Natural killer cell (primary cell): ENCODE measurements around the gene SNAP29. TPM values are rescaled to one million over a fixed set of nuclear protein-coding genes. Genes with fewer than 3 reads are reported as not detected.
A peak's percentile ranks its signal among the peaks of the same experiment; 100 is the strongest.

Source experiments
- ATAC-seq, 3 donors: fragments of 150-1000 bp in 2 of 3; fragments of 200-7000 bp in 1 of 3; cut with Tn5 transposase; 1 replicate in 1 of 3; 2 replicates in 2 of 3; pipeline ENCODE4 v1.10.0; 2021; ENCODE audit warnings: mild to moderate bottlenecking in 2 of 3, moderate library complexity in 2 of 3
- DNase-seq, 2 donors: peaks; one replicate each; pipeline versions ENCODE4 v3.0.0 to v3.0.0-alpha.2; 2013 to 2021; ENCODE audit warnings: mixed read lengths in 1 of 2
- H3K27ac ChIP-seq: one replicate; pipeline ENCODE4 v1.5.1; 2013; ENCODE audit warnings: mild to moderate bottlenecking, low read length
- H3K27me3 ChIP-seq: one replicate; pipeline ENCODE4 v1.6.1; 2013; ENCODE audit warnings: low read length; ENCODE audit not compliant: control insufficient read depth, insufficient read depth
- H3K36me3 ChIP-seq: one replicate; pipeline ENCODE4 v1.6.1; 2013; ENCODE audit warnings: low read length; ENCODE audit not compliant: control insufficient read depth, insufficient read depth
- H3K4me1 ChIP-seq: one replicate; pipeline ENCODE4 v1.6.1; 2013; ENCODE audit warnings: low read length; ENCODE audit not compliant: control insufficient read depth, insufficient read depth
- H3K4me3 ChIP-seq: one replicate; pipeline ENCODE4 v1.5.1; 2013; ENCODE audit warnings: low read length
- H3K9me3 ChIP-seq: one replicate; pipeline ENCODE4 v1.6.1; 2013; ENCODE audit warnings: low read length; ENCODE audit not compliant: control insufficient read depth, insufficient read depth
- H3K27ac Mint-ChIP-seq, 2 donors: one replicate each; pipeline ENCODE4 v1.8.0; 2022; ENCODE audit warnings: mild to moderate bottlenecking in 2 of 2, mixed read lengths in 2 of 2, moderate library complexity in 1 of 2
- H3K27me3 Mint-ChIP-seq, 2 donors: one replicate each; pipeline ENCODE4 v1.8.0; 2022; ENCODE audit warnings: low read depth in 2 of 2, mixed read lengths in 2 of 2
- H3K36me3 Mint-ChIP-seq: one replicate; pipeline ENCODE4 v1.8.0; 2022; ENCODE audit warnings: mixed read lengths
- H3K4me1 Mint-ChIP-seq, 2 donors: one replicate each; pipeline ENCODE4 v1.8.0; 2022; ENCODE audit warnings: mixed read lengths in 2 of 2
- H3K4me3 Mint-ChIP-seq: one replicate; pipeline ENCODE4 v1.8.0; 2022; ENCODE audit warnings: mild to moderate bottlenecking, moderate library complexity, mixed read lengths
- H3K9me3 Mint-ChIP-seq, 2 donors: one replicate each; pipeline ENCODE4 v1.8.0; 2022; ENCODE audit warnings: mixed read lengths in 2 of 2
- WGBS: methylation state at CpG from one replicate; pipeline ENCODE4 v1.1.7; 2013; ENCODE audit warnings: missing lambda C conversion rate; ENCODE audit not compliant: insufficient coverage; 5-methylcytosine and 5-hydroxymethylcytosine counted together
- intact Hi-C: fragments of 100-400 bp; cut with micrococcal nuclease; formaldehyde crosslinking; loops from one replicate; pipeline ENCODE4 v1.14.2; 2022
- total RNA-seq, 4 donors: library from RNA; stranded (reverse); fragments of 120-200 nt in 1 of 4; gene quantifications; one replicate each; pipeline versions ENCODE4 v1.2.3 to v1.2.4, GENCODE V29; 2013 to 2022
- TF ChIP-seq, protein P1 (sequence below): fragments of 200-600 bp; IDR thresholded peaks from one replicate; pipeline ENCODE4 v1.8.0; 2022; ENCODE audit warnings: antibody characterized with exemption

The SNAP29 gene
- total RNA-seq, 3 donors from 2014 or later (not counting 1 experiment from before 2014, with no cell fraction given) = 35.1 to 40.3 (median 36.8) TPM

DNA sequence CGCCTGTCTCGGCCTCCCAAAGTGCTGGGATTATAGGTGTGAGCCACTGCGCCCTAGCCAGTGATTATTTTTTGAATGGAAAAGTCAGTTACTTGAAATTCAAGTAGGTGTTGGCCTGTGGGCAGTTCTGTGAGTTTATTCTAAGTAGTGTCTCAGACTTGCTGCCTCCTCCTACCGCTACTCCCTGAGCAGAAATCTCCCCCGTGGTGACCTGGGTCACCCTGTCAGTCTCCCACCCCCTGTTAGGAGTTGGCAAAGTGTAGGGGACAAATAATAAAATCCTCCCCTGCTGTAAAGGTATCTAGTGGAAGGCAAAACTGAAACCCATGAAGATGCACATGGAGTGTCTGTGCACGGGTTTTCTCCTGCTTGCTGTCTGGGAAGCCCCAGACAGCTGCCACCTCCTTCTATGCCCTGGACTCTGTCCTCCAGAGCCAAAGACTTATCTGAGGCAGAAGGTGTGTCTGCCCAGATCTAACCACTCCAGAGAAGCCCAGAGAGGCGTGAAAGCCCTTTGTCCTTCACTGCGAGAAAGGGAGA lies 26.3 kb downstream of the SNAP29 start:
- intact Hi-C loops = no loop called here
- H3K27ac ChIP-seq = no peak overlapping the region
- H3K27me3 Mint-ChIP-seq = no peaks in the 10 kb centered on the region

GRCh38 chr22:20885557-20886323 lies 26.9 kb downstream of the SNAP29 start:
- DNase-seq = peak; percentile 53 to 56

More for the DNA sequence above, 26.3 kb downstream of the SNAP29 start:
- TF ChIP-seq, protein P1, sequence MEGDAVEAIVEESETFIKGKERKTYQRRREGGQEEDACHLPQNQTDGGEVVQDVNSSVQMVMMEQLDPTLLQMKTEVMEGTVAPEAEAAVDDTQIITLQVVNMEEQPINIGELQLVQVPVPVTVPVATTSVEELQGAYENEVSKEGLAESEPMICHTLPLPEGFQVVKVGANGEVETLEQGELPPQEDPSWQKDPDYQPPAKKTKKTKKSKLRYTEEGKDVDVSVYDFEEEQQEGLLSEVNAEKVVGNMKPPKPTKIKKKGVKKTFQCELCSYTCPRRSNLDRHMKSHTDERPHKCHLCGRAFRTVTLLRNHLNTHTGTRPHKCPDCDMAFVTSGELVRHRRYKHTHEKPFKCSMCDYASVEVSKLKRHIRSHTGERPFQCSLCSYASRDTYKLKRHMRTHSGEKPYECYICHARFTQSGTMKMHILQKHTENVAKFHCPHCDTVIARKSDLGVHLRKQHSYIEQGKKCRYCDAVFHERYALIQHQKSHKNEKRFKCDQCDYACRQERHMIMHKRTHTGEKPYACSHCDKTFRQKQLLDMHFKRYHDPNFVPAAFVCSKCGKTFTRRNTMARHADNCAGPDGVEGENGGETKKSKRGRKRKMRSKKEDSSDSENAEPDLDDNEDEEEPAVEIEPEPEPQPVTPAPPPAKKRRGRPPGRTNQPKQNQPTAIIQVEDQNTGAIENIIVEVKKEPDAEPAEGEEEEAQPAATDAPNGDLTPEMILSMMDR = no peak
- Histone ChIP-seq H3K9me3 (no peaks in the 10 kb centered on the region), H3K27me3 (no peaks in the 10 kb centered on the region), H3K4me3 (no peak overlapping the region), H3K4me1 (peaks cover 10% of the 10 kb centered on the region), H3K36me3 (peaks cover 68% of the 10 kb centered on the region)
- 85% methylated on average over 7 of the region's 8 CpGs for whole genome bisulfite sequencing
- no peak overlapping the region for H3K4me3 Mint-ChIP-seq
- H3K36me3 Mint-ChIP-seq = peaks cover 50% of the 10 kb centered on the region
- H3K27ac Mint-ChIP-seq = peak overlapping the region; percentile 66 to 86
- H3K4me1 Mint-ChIP-seq = peaks cover 9% of the 10 kb centered on the region in 2 donors
- DNase-seq = no peak
- ATAC-seq = peak in 2 of 3 donors; percentile 17 to 22
- H3K9me3 Mint-ChIP-seq = no peaks in the 10 kb centered on the region

DNA sequence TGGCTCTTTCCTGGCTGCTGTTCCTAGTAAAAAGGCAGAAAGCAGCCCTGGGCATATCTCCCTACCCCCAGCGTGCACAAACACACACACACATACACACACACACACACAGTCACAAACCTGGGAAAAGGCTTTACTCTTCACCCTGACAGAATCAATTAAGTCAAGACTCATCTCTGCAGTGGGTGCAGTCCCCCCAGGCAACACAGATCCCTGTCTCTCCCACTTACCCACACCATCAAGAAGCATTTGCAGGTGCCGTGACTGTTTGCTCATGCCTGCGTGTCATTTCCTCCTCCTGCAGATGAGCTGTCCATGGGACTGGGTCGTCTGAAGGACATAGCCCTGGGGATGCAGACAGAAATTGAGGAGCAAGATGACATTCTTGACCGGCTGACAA lies 28.6 kb downstream of the SNAP29 start:
- Mint-ChIP-seq H3K27ac (no peak overlapping the region), H3K36me3 (peaks cover 44% of the 10 kb centered on the region)
- peaks cover 55% of the 10 kb centered on the region for H3K36me3 ChIP-seq

More at GRCh38 chr22:20885557-20886323, 26.9 kb downstream of the SNAP29 start:
- Mint-ChIP-seq H3K36me3 (peaks cover 51% of the 10 kb centered on the region), H3K4me3 (no peak overlapping the region), H3K27me3 (no peaks in the 10 kb centered on the region), H3K27ac (peak overlapping the region; percentile 66 to 86), H3K9me3 (no peaks in the 10 kb centered on the region), H3K4me1 (peaks cover 9% of the 10 kb centered on the region in 2 donors)
- peaks cover 10% of the 10 kb centered on the region for H3K4me1 ChIP-seq
- 38% methylated on average over 10 of the region's 10 CpGs for WGBS
- H3K4me3 ChIP-seq = no peak overlapping the region
- peak; percentile 94 to 99 (median 98) for ATAC-seq
- H3K27ac ChIP-seq = peak overlapping the region; percentile 38
- intact Hi-C loops = no loop called here
- H3K36me3 ChIP-seq = peaks cover 67% of the 10 kb centered on the region
- TF ChIP-seq, protein P1 = peak; percentile 64
- no peaks in the 10 kb centered on the region for H3K9me3 ChIP-seq
- no peaks in the 10 kb centered on the region for H3K27me3 ChIP-seq

More for the DNA sequence above, 28.6 kb downstream of the SNAP29 start:
- intact Hi-C loops = no loop called here
- no peaks in the 10 kb centered on the region for H3K27me3 Mint-ChIP-seq
- Histone ChIP-seq H3K27ac (no peak overlapping the region), H3K4me1 (peaks cover 10% of the 10 kb centered on the region), H3K27me3 (no peaks in the 10 kb centered on the region), H3K4me3 (no peak overlapping the region), H3K9me3 (no peaks in the 10 kb centered on the region)
- no peak for ATAC-seq
- TF ChIP-seq, protein P1 = no peak
- H3K4me1 Mint-ChIP-seq = peaks cover 9% of the 10 kb centered on the region in 2 donors
- DNase-seq = no peak
- H3K4me3 Mint-ChIP-seq = no peak overlapping the region
- H3K9me3 Mint-ChIP-seq = no peaks in the 10 kb centered on the region
- WGBS = 86% methylated on average over 5 of the region's 5 CpGs
